Measurements from ENCODE around the gene SMPD3. TPM values are rescaled to one million over a fixed set of nuclear protein-coding genes. Genes with fewer than 3 reads are reported as not detected.
A peak's percentile ranks its signal among the peaks of the same experiment; 100 is the strongest.

Gene SMPD3
- total and polyA plus RNA-seq, 2 experiments from 2014 or later, result 5.7 to 6.3 TPM

- 92% methylated on average over 10 of the region's 10 CpGs for WGBS (ENCODE audit: low lambda C conversion rate, missing lambda C conversion rate)
- TF ChIP-seq CTCF (IDR thresholded peaks at IDR 0.05; ENCODE audit: poor library complexity) (no peak), EZH2 (IDR thresholded peaks at IDR 0.05; ENCODE audit: borderline replicate concordance) (no peak), EZH2phosphoT487 (IDR thresholded peaks at IDR 0.05; ENCODE audit: low read depth, severe bottlenecking, unreplicated experiment) (no peak)
- DNase-seq (ENCODE audit: low spot score), result no peak
- Histone ChIP-seq H3K27ac (peak overlapping the region; percentile 57), H4K20me1 (ENCODE audit: insufficient read depth, poor library complexity, severe bottlenecking) (no peaks in the 10 kb centered on the region), H3K9me2 (replicated peaks; ENCODE audit: insufficient read depth) (no peaks in the 10 kb centered on the region), H2AFZ (no peak overlapping the region), H3K4me2 (no peak overlapping the region), H3K4me3 (no peak overlapping the region), H3K36me3 (replicated peaks; ENCODE audit: insufficient read depth, low read depth) (no peaks in the 10 kb centered on the region), H3K4me1 (ENCODE audit: insufficient read depth) (peaks cover 9% of the 10 kb centered on the region), H3K9me3 (ENCODE audit: low read depth) (no peaks in the 10 kb centered on the region), H3K27me3 (no peaks in the 10 kb centered on the region), H3K79me2 (peaks cover 3% of the 10 kb centered on the region)
These were observed 97.4 kb downstream of the SMPD3 start for GRCh38 chr16:68350813-68351350.

DNA sequence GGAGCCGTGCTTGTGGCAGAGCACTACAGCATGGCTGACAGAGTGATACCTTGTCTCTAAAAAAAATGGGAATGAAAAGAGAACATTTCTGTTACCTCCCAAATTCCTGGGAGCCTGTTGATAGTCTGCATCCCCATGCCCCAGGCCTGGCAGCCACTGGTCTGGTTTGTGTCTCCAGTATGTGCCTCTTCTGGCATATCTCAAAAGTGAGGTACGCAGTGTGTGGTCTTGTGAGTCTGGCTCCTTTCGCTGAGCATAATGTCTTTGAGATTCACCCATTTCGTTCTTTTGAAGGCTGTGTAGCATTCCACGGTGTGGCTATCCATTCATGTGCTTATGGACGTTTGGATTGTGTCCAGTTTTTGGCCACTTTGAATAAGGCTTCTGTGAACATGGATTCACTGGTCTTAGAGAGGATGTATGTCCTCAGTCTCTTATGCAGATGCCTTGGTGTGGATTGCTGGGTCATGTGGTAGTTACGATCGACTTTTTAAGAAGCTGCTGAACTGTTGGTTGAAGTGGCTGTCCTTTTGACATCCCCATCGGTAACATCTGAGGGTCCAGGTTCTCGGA lies 98.4 kb downstream of the SMPD3 start:
- Histone ChIP-seq H3K4me3 (no peak overlapping the region), H4K20me1 (ENCODE audit: insufficient read depth, poor library complexity, severe bottlenecking) (no peaks in the 10 kb centered on the region), H2AFZ (no peak overlapping the region), H3K4me1 (ENCODE audit: insufficient read depth) (peaks cover 9% of the 10 kb centered on the region), H3K27ac (no peak overlapping the region), H3K9me2 (replicated peaks; ENCODE audit: insufficient read depth) (no peaks in the 10 kb centered on the region), H3K79me2 (peaks cover 3% of the 10 kb centered on the region), H3K4me2 (no peak overlapping the region), H3K27me3 (no peaks in the 10 kb centered on the region), H3K36me3 (replicated peaks; ENCODE audit: insufficient read depth, low read depth) (no peaks in the 10 kb centered on the region), H3K9me3 (ENCODE audit: low read depth) (no peaks in the 10 kb centered on the region)
- 75% methylated on average over 10 of the region's 10 CpGs for WGBS (ENCODE audit: low lambda C conversion rate, missing lambda C conversion rate)
- TF ChIP-seq EZH2phosphoT487 (IDR thresholded peaks at IDR 0.05; ENCODE audit: low read depth, severe bottlenecking, unreplicated experiment) (no peak), CTCF (IDR thresholded peaks at IDR 0.05; ENCODE audit: poor library complexity) (no peak), EZH2 (IDR thresholded peaks at IDR 0.05; ENCODE audit: borderline replicate concordance) (no peak)
- DNase-seq (ENCODE audit: low spot score), result no peak

DNA sequence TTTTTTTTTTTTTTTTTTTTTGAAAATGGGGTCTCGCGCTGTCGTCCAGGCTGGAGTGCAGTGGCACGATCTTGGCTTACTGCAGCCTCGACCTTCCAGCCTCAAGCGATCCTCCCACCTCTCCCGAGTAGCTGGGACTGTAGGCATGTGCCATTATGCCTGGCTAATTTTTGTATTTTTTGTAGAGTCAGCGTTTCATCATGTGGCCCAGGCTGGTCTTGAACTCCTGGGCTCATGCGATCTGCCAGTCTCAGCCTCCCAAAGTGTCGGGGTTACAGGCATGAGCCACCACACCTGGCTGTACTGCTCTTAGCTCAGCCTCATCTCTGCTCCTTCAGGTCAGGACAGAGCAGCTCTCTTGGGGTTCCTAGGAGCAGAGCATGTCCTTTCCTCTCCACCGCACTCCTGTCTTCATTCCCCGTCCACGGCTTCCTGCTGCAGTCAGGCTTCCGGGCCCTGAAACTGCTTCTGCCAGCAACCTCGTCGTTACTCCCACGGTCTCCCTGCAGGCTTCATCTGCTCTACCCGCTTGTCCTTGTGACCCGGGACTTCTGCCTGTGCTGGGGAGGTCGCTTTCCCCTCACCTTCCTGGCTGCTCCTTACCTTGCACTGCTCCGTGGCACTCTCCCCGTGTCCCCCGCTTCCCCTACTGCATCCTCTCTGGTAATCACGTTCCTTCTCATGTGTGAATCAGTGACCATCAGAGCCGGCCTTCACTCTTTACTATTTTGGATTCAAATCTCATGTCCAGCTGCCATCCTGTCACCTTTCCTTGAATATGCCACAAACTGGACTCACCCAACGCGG lies 99.5 kb downstream of the SMPD3 start:
- 92% methylated on average over 27 of the region's 27 CpGs for WGBS (ENCODE audit: low lambda C conversion rate, missing lambda C conversion rate)
- H3K79me2 ChIP-seq, result peaks cover 3% of the 10 kb centered on the region
- no peaks in the 10 kb centered on the region for H4K20me1 ChIP-seq (ENCODE audit: insufficient read depth, poor library complexity, severe bottlenecking)
- peaks cover 9% of the 10 kb centered on the region for H3K4me1 ChIP-seq (ENCODE audit: insufficient read depth)
- H3K27me3 ChIP-seq, result no peaks in the 10 kb centered on the region
- H2AFZ ChIP-seq, result no peak overlapping the region
- H3K36me3 ChIP-seq (replicated peaks; ENCODE audit: insufficient read depth, low read depth), result no peaks in the 10 kb centered on the region
- DNase-seq (ENCODE audit: low spot score), result no peak
- no peaks in the 10 kb centered on the region for H3K9me3 ChIP-seq (ENCODE audit: low read depth)
- H3K4me2 ChIP-seq, result no peak overlapping the region
- TF ChIP-seq EZH2 (IDR thresholded peaks at IDR 0.05; ENCODE audit: borderline replicate concordance) (no peak), CTCF (IDR thresholded peaks at IDR 0.05; ENCODE audit: poor library complexity) (no peak), EZH2phosphoT487 (IDR thresholded peaks at IDR 0.05; ENCODE audit: low read depth, severe bottlenecking, unreplicated experiment) (no peak)
- no peaks in the 10 kb centered on the region for H3K9me2 ChIP-seq (replicated peaks; ENCODE audit: insufficient read depth)
- no peak overlapping the region for H3K27ac ChIP-seq
- no peak overlapping the region for H3K4me3 ChIP-seq
